GM12878 (cell line): ENCODE data around the gene CNR1.

ENCODE experiments used
- CBX5 ChIP-seq: sonication (generic); IDR thresholded peaks from 2 replicates; pipeline ENCODE4 v1.6.1; 2016; ENCODE audit warnings: low read depth, moderate library complexity, mild to moderate bottlenecking, inconsistent platforms
- CTCF ChIP-seq, 3 experiments: IDR thresholded peaks in 2 of 3; conservative IDR thresholded peaks in 1 of 3; 2 replicates each; pipeline ENCODE4 v1.5.1; 2011; ENCODE audit warnings: low read depth in 3 of 3, low read length in 3 of 3, mild to moderate bottlenecking in 3 of 3, control low read depth in 2 of 3, moderate library complexity in 2 of 3, inconsistent platforms in 1 of 3, mixed read lengths in 1 of 3; ENCODE audit not compliant: control insufficient read depth in 2 of 3, insufficient read depth in 1 of 3; ENCODE audit errors: extremely low read depth in 1 of 3
- EP300 ChIP-seq, 2 experiments: fragments of 150-350 bp in 1 of 2; IDR thresholded peaks; 2 replicates each; pipeline ENCODE4 v1.6.1; 2011 to 2012; ENCODE audit warnings: low read depth in 2 of 2, low read length in 2 of 2, borderline replicate concordance in 1 of 2, improper control_type of control experiment in 1 of 2, inconsistent platforms in 1 of 2; ENCODE audit not compliant: control insufficient read depth in 1 of 2
- EZH2 ChIP-seq: IDR thresholded peaks from 2 replicates; pipeline ENCODE4 v1.6.1; 2012; ENCODE audit warnings: low read depth, mild to moderate bottlenecking, control low read depth, inconsistent platforms, low read length, borderline replicate concordance; ENCODE audit not compliant: control insufficient read depth
- MYC ChIP-seq: IDR thresholded peaks from 2 replicates; pipeline ENCODE4 v1.6.1; 2011; ENCODE audit warnings: mild to moderate bottlenecking, low read length, moderate library complexity, inconsistent platforms; ENCODE audit not compliant: insufficient read depth, insufficient replicate concordance, insufficient read length, severe bottlenecking
- POLR2A ChIP-seq: IDR thresholded peaks from 2 replicates; pipeline ENCODE4 v1.6.1; 2011; ENCODE audit warnings: low read depth, mild to moderate bottlenecking, low read length
- POLR2AphosphoS5 ChIP-seq: IDR thresholded peaks from 2 replicates; pipeline ENCODE4 v1.6.1; 2011; ENCODE audit warnings: mild to moderate bottlenecking, low read length, inconsistent platforms
- SKIL ChIP-seq: fragments of 450-650 bp; IDR thresholded peaks from 2 replicates; pipeline ENCODE4 v1.6.1; 2017; ENCODE audit warnings: mild to moderate bottlenecking, low read depth, inconsistent platforms; ENCODE audit not compliant: poor library complexity, severe bottlenecking
- SP1 ChIP-seq: IDR thresholded peaks from one replicate; pipeline ENCODE4 v1.6.1; 2011; ENCODE audit warnings: low read depth, low read length
- USF1 ChIP-seq: IDR thresholded peaks from 2 replicates; pipeline ENCODE4 v1.6.1; 2011; ENCODE audit warnings: borderline replicate concordance, low read depth, mild to moderate bottlenecking, moderate library complexity, mixed read lengths, low read length; ENCODE audit not compliant: insufficient read depth; ENCODE audit errors: extremely low read length
- USF2 ChIP-seq: IDR thresholded peaks from 2 replicates; pipeline ENCODE4 v1.6.1; 2011; ENCODE audit warnings: low read depth, low read length, improper control_type of control experiment, borderline replicate concordance
- ZBTB11 ChIP-seq: fragments of 450-650 bp; formaldehyde crosslinking; IDR thresholded peaks from 2 replicates; pipeline ENCODE4 v1.5.0; 2022; ENCODE audit warnings: mild to moderate bottlenecking, missing genetic modification characterization
- ZSCAN29 ChIP-seq: fragments of 450-650 bp; IDR thresholded peaks from 2 replicates; pipeline ENCODE4 v1.6.1; 2017; ENCODE audit warnings: mild to moderate bottlenecking, moderate library complexity

GRCh38 chr6:88167352-88167937 is 1.3 kb upstream of the CNR1 start:
- TF ChIP-seq CBX5 (no peak), SKIL (no peak), CTCF (IDR thresholded peaks at IDR 0.05 in 2 of 3, conservative IDR thresholded peaks at IDR 0.05 in 1 of 3; ENCODE audit: control insufficient read depth in 2 of 3, extremely low read depth in 1 of 3, insufficient read depth in 1 of 3, low read depth in 3 of 3, low read length in 3 of 3) (no peak), MYC (no peak), POLR2AphosphoS5 (no peak), EP300 (IDR thresholded peaks at IDR 0.05; ENCODE audit: borderline replicate concordance in 1 of 2, control insufficient read depth in 1 of 2, low read depth in 2 of 2, low read length in 2 of 2) (no peak), SP1 (no peak), POLR2A (no peak), USF1 (no peak), USF2 (no peak), ZSCAN29 (no peak), ZBTB11 (CRISPR knock-in tag) (no peak), EZH2 (no peak)
